CD4-positive, alpha-beta T cell treated with Interleukin-21 for 1 hour (primary cell): ENCODE data around the gene ACTMAP.
"Not testable (repeated sequence)": the region's sequence is repeated elsewhere in the genome, so short reads cannot be mapped to it uniquely, and the experiment has no call there.

Experiments
- DNase-seq: peaks from one replicate; pipeline ENCODE4 v3.0.0-alpha.2; 2020

ACTMAP gene

GRCh38 chr19:40750058-40750873 is at the start of gene ACTMAP:
TSS of gene ACTMAP (minus strand) at chr19:40750477. CDS start at chr19:40749803, 674 bp downstream.
- peak; percentile 100 for DNase-seq

GRCh38 chr19:40799558-40800338 is 49.5 kb upstream of the ACTMAP start:
- no peak for DNase-seq

- DNase-seq, result peak; percentile 100
Observed at GRCh38 chr19:40798683-40799557, 48.6 kb upstream of the ACTMAP start, which contains the start of gene EGLN2. TSS of gene EGLN2 (plus strand) at chr19:40799191. CDS start at chr19:40800573, 1,382 bp downstream.

GRCh38 chr19:40797963-40798682 is 47.8 kb upstream of the ACTMAP start:
- DNase-seq, result peak; percentile 78

- DNase-seq, result no peak
Observed at GRCh38 chr19:40797166-40797962, 47.1 kb upstream of the ACTMAP start.

- DNase-seq, result no peak
Observed at GRCh38 chr19:40791996-40792395, 41.7 kb upstream of the ACTMAP start.

- no peak for DNase-seq
Observed at GRCh38 chr19:40791349-40791748, 41.1 kb upstream of the ACTMAP start.

GRCh38 chr19:40786060-40787037 is 36.1 kb upstream of the ACTMAP start:
- DNase-seq, result no peak

GRCh38 chr19:40785526-40785925 is 35.2 kb upstream of the ACTMAP start:
- DNase-seq, result no peak

- DNase-seq, result not testable (repeated sequence)
Observed at GRCh38 chr19:40784146-40784545, 33.9 kb upstream of the ACTMAP start.

GRCh38 chr19:40783711-40784110 is 33.4 kb upstream of the ACTMAP start:
- DNase-seq, result no peak

- no peak for DNase-seq
Observed at GRCh38 chr19:40781140-40781539, 30.9 kb upstream of the ACTMAP start.

GRCh38 chr19:40780582-40780981 is 30.3 kb upstream of the ACTMAP start:
- DNase-seq, result no peak

GRCh38 chr19:40778706-40779284 is 28.5 kb upstream of the ACTMAP start:
- no peak for DNase-seq

- peak; percentile 100 for DNase-seq
Observed at GRCh38 chr19:40777937-40778705, 27.8 kb upstream of the ACTMAP start, which contains the start of gene RAB4B. TSS of gene RAB4B (plus strand) at chr19:40778247. CDS start at chr19:40778376, 129 bp downstream.

- DNase-seq, result no peak
Observed at GRCh38 chr19:40777645-40777936, 27.3 kb upstream of the ACTMAP start.

GRCh38 chr19:40776932-40777644 is 26.8 kb upstream of the ACTMAP start:
- DNase-seq, result peak; percentile 95

GRCh38 chr19:40776364-40776763 is 26.1 kb upstream of the ACTMAP start:
- no peak for DNase-seq
